VCaP (cell line): ENCODE results near the gene OR8D2.
"Not testable (repeated sequence)": the region's sequence is repeated elsewhere in the genome, so short reads cannot be mapped to it uniquely, and the experiment has no call there.

Experiments
- H3K27ac ChIP-seq: fragments of 450-650 bp; 2 replicates; pipeline ENCODE4 v1.5.1; 2017
- TF ChIP-seq, protein P1 (sequence below): fragments of 450-650 bp; conservative IDR thresholded peaks from 2 replicates; pipeline ENCODE4 v1.5.1; 2017; ENCODE audit warnings: mild to moderate bottlenecking, moderate library complexity

Gene OR8D2

DNA sequence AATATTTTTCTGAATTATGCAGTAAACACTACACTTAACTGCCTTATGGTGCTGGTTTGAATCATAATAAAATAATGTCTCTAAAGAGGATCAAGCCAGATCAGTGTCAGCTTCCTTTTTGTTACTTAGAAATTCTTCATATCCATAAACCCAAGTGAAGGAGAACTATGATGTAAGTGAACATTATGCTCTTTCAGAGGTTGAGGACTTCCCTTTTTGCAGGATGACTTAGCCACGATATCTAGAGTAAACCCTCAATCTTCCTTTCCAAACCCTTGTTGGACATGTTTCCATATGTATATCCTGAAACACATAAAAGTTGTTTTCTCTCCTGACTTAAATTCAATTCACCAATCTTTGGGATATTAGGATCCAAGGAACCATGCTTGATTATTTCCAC lies 25.3 kb downstream of the OR8D2 start:
- H3K27ac ChIP-seq, result no peak overlapping the region
- TF ChIP-seq, protein P1, sequence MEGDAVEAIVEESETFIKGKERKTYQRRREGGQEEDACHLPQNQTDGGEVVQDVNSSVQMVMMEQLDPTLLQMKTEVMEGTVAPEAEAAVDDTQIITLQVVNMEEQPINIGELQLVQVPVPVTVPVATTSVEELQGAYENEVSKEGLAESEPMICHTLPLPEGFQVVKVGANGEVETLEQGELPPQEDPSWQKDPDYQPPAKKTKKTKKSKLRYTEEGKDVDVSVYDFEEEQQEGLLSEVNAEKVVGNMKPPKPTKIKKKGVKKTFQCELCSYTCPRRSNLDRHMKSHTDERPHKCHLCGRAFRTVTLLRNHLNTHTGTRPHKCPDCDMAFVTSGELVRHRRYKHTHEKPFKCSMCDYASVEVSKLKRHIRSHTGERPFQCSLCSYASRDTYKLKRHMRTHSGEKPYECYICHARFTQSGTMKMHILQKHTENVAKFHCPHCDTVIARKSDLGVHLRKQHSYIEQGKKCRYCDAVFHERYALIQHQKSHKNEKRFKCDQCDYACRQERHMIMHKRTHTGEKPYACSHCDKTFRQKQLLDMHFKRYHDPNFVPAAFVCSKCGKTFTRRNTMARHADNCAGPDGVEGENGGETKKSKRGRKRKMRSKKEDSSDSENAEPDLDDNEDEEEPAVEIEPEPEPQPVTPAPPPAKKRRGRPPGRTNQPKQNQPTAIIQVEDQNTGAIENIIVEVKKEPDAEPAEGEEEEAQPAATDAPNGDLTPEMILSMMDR, result no peak

DNA sequence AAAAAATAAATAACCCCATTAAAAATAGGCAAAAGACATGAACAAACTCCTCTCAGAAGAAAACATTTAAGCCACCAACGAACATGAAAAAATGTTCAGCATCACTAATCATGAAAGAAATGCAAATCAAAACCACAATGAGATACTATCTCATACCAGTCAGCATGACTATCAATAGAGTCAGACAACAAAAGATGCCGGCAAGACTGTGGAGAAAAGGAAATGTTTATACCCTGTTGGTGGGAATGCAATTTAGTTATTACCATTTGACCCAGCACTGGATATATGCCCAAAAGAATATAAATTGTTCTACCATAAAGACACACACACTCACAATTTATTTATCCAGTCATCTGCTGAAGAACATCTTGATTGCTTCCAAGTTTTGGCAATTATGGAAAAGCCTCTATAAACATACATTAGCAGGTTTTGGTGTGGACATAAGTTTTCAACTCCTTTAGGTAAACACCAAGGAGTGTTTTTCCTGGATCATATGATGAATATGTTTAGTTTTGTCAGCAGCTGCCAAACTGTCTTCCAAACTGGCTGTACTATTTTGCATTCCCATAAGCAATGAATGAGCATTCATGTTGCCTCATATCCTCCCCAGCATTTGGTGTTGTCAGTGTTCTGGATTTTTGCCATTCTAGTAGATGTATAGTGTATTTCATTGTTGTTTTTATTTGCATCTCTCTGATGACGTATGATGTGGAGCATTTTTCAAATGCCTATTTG lies 34.2 kb downstream of the OR8D2 start:
- TF ChIP-seq, protein P1, result no peak
- no peak overlapping the region for H3K27ac ChIP-seq

DNA sequence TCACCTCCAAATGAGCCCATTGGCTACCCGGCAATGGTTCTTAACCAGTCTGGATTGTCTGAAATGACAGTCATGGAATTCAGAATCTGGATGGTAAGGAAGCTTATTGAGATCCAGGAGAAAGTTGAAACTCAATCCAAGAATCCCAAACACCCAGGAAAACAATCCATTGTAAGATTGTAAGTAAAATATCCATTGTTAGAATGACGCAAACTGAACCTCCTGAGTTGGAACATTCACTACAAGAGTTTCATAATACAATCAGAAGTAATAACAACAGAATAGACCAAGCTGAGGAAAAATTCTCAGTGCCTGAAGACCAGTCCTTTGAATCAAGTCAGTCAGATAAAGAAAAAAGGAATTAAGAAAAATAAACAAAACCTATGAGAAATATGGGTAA lies 41.7 kb downstream of the OR8D2 start:
- H3K27ac ChIP-seq, result no peak overlapping the region
- TF ChIP-seq, protein P1, result no peak

DNA sequence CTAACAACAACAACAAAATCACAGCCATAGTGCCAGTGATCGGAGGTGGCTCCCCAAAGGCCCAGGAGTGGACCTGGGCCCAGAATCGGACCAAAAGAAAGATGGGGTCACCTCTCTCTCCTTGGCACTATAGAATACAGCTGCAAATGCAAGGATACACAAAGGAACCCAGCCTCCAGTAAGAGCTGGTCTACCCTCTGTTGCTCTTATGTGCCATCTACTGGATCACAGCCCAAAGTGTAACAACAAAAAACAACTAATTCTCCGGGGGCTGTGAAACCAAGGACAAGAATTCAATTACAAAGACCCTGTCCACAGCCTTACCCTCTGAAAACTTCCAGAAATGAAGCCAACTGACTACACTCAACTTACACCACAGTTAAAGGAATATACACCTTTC lies 42.2 kb downstream of the OR8D2 start:
- TF ChIP-seq, protein P1, result no peak
- H3K27ac ChIP-seq, result no peak overlapping the region

DNA sequence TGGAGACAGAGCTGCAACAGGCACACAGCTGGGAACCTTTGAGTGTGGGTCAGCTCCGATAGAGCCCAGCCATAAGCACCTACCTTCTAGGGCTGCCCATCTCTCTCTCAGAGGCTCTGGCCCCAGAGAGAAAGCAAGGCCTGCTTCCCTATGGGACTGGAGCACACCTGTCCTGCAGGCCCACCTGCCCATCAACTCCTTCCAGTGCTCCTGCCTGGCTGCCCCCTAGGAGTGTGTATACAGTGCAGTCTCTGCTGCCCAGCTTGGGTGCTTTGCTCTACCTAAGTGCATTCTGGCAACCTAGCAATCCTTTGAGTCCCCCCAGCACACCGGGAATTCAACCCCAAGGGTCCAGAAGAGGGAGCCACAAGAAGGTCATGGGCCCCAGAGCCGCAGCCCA lies 42.8 kb downstream of the OR8D2 start:
- TF ChIP-seq, protein P1, result no peak
- no peak overlapping the region for H3K27ac ChIP-seq

DNA sequence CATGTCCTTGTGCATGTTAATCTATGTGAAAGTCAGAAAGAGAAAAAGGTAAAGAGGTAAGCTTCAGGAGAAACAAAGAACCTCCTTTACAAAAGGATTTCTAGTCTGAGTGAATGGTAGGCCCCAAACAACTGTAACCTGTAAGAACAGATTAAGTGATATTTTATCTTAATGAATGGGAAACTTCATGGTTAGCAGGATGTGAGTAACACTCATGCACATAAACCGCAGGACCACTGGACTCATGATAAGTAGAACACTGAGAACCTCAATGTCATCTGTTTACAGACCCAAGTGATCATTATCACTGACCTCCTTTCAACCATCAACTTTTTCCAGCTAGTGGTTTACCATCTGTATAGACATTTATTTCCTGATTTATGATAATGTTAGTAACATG lies 43.9 kb downstream of the OR8D2 start:
- TF ChIP-seq, protein P1, result no peak
- no peak overlapping the region for H3K27ac ChIP-seq

DNA sequence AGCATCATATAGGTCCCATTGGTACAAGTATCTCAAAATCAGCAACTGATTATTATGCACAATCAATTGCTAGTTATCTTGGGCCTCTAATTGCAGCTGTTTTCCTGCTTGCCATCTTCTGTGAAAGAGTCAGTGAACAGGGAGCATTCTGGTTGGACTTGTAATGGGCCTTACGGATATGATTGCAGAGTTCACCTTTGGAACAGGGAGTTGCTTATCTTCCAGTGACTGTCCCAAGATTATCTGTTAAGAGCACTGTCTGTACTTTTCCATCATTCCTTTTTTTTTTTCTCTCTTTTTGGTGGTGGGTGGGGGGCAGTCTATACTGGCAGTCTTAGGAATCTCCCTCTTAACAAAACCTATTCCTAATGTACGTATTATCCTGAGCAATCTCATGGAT lies 46.0 kb downstream of the OR8D2 start:
- TF ChIP-seq, protein P1, result no peak
- H3K27ac ChIP-seq, result no peak overlapping the region

DNA sequence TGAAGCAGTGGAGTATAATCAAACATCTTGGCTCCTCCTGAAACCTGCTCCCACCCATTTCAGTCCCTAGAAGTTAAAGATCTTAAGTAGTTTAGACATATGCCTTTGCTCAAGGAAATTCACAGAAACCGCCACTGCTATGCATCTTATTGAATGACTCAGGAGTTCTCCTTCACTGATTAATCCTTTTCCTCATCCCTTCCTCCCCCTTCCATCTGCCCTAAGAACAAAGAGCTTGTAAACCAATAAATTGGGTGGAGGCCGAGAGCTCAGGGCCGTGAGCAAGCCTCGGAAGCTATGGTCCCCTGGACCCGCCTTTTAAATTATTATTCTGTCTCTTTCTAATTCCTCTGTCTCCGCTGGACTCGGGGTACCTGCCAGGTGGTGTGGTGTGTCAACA lies 49.1 kb downstream of the OR8D2 start:
- not testable (repeated sequence) for H3K27ac ChIP-seq
